ENCODE data around the gene WDR7. TPM values are rescaled to one million over a fixed set of nuclear protein-coding genes. Genes with fewer than 3 reads are reported as not detected.

The WDR7 gene
- total RNA-seq, 1 donor = 30.7 TPM

- DNase-seq (ENCODE audit: low read depth) = no peak
- no peak overlapping the region for H3K4me3 ChIP-seq (ENCODE audit: low read depth, low read length)
- TF ChIP-seq CTCF (IDR thresholded peaks at IDR 0.05; ENCODE audit: insufficient read depth, low read depth, low read length) = no peak
Measured at GRCh38 chr18:56727399-56727798, 76.2 kb downstream of the WDR7 start.

GRCh38 chr18:56728741-56729140, 77.6 kb downstream of the WDR7 start:
- no peak for TF ChIP-seq CTCF (IDR thresholded peaks at IDR 0.05; ENCODE audit: insufficient read depth, low read depth, low read length)
- H3K4me3 ChIP-seq (ENCODE audit: low read depth, low read length) = no peak overlapping the region
- DNase-seq (ENCODE audit: low read depth) = no peak

- DNase-seq (ENCODE audit: low read depth) = no peak
- TF ChIP-seq CTCF (IDR thresholded peaks at IDR 0.05; ENCODE audit: insufficient read depth, low read depth, low read length) = no peak
- no peak overlapping the region for H3K4me3 ChIP-seq (ENCODE audit: low read depth, low read length)
Measured at GRCh38 chr18:56738184-56738583, 87.0 kb downstream of the WDR7 start.

- H3K4me3 ChIP-seq (ENCODE audit: low read depth, low read length) = no peak overlapping the region
- no peak for DNase-seq (ENCODE audit: low read depth)
- TF ChIP-seq CTCF (IDR thresholded peaks at IDR 0.05; ENCODE audit: insufficient read depth, low read depth, low read length) = no peak
Measured at GRCh38 chr18:56739731-56740130, 88.6 kb downstream of the WDR7 start.

- no peak overlapping the region for H3K4me3 ChIP-seq (ENCODE audit: low read depth, low read length)
- no peak for DNase-seq (ENCODE audit: low read depth)
- TF ChIP-seq CTCF (IDR thresholded peaks at IDR 0.05; ENCODE audit: insufficient read depth, low read depth, low read length) = no peak
Measured at GRCh38 chr18:56740645-56741044, 89.5 kb downstream of the WDR7 start.

- DNase-seq (ENCODE audit: low read depth) = no peak
- no peak overlapping the region for H3K4me3 ChIP-seq (ENCODE audit: low read depth, low read length)
- no peak for TF ChIP-seq CTCF (IDR thresholded peaks at IDR 0.05; ENCODE audit: insufficient read depth, low read depth, low read length)
Measured at GRCh38 chr18:56741685-56742084, 90.5 kb downstream of the WDR7 start.

GRCh38 chr18:56743115-56743514, 92.0 kb downstream of the WDR7 start:
- no peak overlapping the region for H3K4me3 ChIP-seq (ENCODE audit: low read depth, low read length)
- no peak for TF ChIP-seq CTCF (IDR thresholded peaks at IDR 0.05; ENCODE audit: insufficient read depth, low read depth, low read length)
- no peak for DNase-seq (ENCODE audit: low read depth)

Measured in fibroblast of villous mesenchyme (primary cell).